Gastrocnemius medialis (tissue), 4 donors: Measurements from ENCODE around the gene ITIH5. TPM values are rescaled to one million over a fixed set of nuclear protein-coding genes. Genes with fewer than 3 reads are reported as not detected.

Experiments
- ATAC-seq, 2 donors: fragments of 150-250 bp; one replicate each; pipeline ENCODE4 v1.9.1; 2016
- DNase-seq, 2 donors: peaks; one replicate each; pipeline ENCODE4 v3.0.0-alpha.2; 2019
- H3K27ac ChIP-seq, 4 donors: fragments of 200-600 bp; sonication (generic); 1 replicate in 1 of 4; 2 replicates in 3 of 4; pipeline ENCODE4 v1.5.1; 2016 to 2018; ENCODE audit warnings: mild to moderate bottlenecking in 2 of 4, moderate library complexity in 1 of 4
- H3K27me3 ChIP-seq, 3 donors: fragments of 200-600 bp; sonication (generic) in 2 of 3; 1 replicate in 1 of 3; 2 replicates in 2 of 3; pipeline versions ENCODE4 v1.5.1 to v1.6.0; 2016 to 2019; ENCODE audit warnings: mild to moderate bottlenecking in 1 of 3, moderate library complexity in 1 of 3
- H3K36me3 ChIP-seq, 2 donors: fragments of 200-600 bp; sonication (generic) in 1 of 2; one replicate each; pipeline ENCODE4 v1.5.1; 2017 to 2018
- H3K4me1 ChIP-seq, 2 donors: fragments of 200-600 bp; sonication (generic) in 1 of 2; one replicate each; pipeline ENCODE4 v1.5.1; 2016 to 2017; ENCODE audit warnings: mild to moderate bottlenecking in 2 of 2
- H3K4me3 ChIP-seq, 4 donors: fragments of 200-600 bp; sonication (generic) in 3 of 4; 1 replicate in 1 of 4; 2 replicates in 3 of 4; pipeline ENCODE4 v1.5.1; 2016 to 2019; ENCODE audit warnings: mild to moderate bottlenecking in 2 of 4
- H3K9me3 ChIP-seq, 3 donors: fragments of 200-600 bp; sonication (generic) in 2 of 3; 1 replicate in 1 of 3; 2 replicates in 2 of 3; pipeline ENCODE4 v1.5.1; 2016 to 2019
- CTCF ChIP-seq, 5 experiments: fragments of 450-650 bp in 3 of 5; fragments of 200-600 bp in 2 of 5; sonication (generic) in 2 of 5; IDR thresholded peaks in 4 of 5; conservative IDR thresholded peaks in 1 of 5; 1 replicate in 4 of 5; 2 replicates in 1 of 5; pipeline ENCODE4 v1.5.1; 2016 to 2019; ENCODE audit warnings: antibody characterized with exemption in 5 of 5, mild to moderate bottlenecking in 3 of 5, moderate library complexity in 3 of 5
- POLR2A ChIP-seq, 2 donors: fragments of 450-650 bp; IDR thresholded peaks; one replicate each; pipeline ENCODE4 v1.6.1; 2017; ENCODE audit warnings: antibody characterized with exemption in 2 of 2, mild to moderate bottlenecking in 2 of 2, moderate library complexity in 2 of 2
- in situ Hi-C, 4 donors: fragments of 200-750 bp; cut with MboI; loops; one replicate each; pipeline versions ENCODE4 v1.15.0 to v1.8.0; 2017; ENCODE audit warnings: low sequenced_read_pairs in 4 of 4
- intact Hi-C: fragments of 100-400 bp; cut with DNase I; formaldehyde crosslinking; loops from one replicate; pipeline ENCODE4 v1.15.1; 2023; ENCODE audit warnings: low total_unique reads
- total RNA-seq, 4 donors: library from RNA; depleted of rRNA; stranded (reverse); fragments of >200 nt; gene quantifications; one replicate each; pipeline versions ENCODE4 v1.1.0 to v1.2.3, GENCODE V29; 2016

Gene ITIH5
- total RNA-seq, 4 donors from 2014 or later = 3.9 to 14.0 (median 6.9) TPM

- in situ Hi-C loops = no loop called here
- H3K27ac ChIP-seq = no peak overlapping the region
- intact Hi-C loops = no loop called here
Observed at GRCh38 chr10:7538970-7539654, 127.7 kb downstream of the ITIH5 start.

GRCh38 chr10:7537126-7537525, 129.6 kb downstream of the ITIH5 start:
- in situ Hi-C loops (no loop called here), intact Hi-C loops (no loop called here)
- Histone ChIP-seq H3K9me3 (no peaks in the 10 kb centered on the region), H3K27ac (no peak overlapping the region), H3K4me1 (peaks cover 0 to 3% of the 10 kb centered on the region in 2 donors), H3K36me3 (no peaks in the 10 kb centered on the region), H3K4me3 (no peak overlapping the region), H3K27me3 (peaks cover 0 to 4% (median 3%) of the 10 kb centered on the region in 3 donors)
- TF ChIP-seq POLR2A (IDR thresholded peaks at IDR 0.05) (no peak), CTCF (IDR thresholded peaks at IDR 0.05 in 4 of 5, conservative IDR thresholded peaks at IDR 0.05 in 1 of 5) (no peak)
- no peak for DNase-seq
- ATAC-seq = no peak

More at GRCh38 chr10:7538970-7539654, 127.7 kb downstream of the ITIH5 start:
- no peak for DNase-seq
- Histone ChIP-seq H3K27me3 (peaks cover 0 to 4% (median 3%) of the 10 kb centered on the region in 3 donors), H3K9me3 (no peaks in the 10 kb centered on the region), H3K4me1 (peaks cover 0 to 3% of the 10 kb centered on the region in 2 donors), H3K4me3 (no peak overlapping the region), H3K36me3 (no peaks in the 10 kb centered on the region)
- no peak for TF ChIP-seq POLR2A (IDR thresholded peaks at IDR 0.05)
- no peak for TF ChIP-seq CTCF (IDR thresholded peaks at IDR 0.05 in 4 of 5, conservative IDR thresholded peaks at IDR 0.05 in 1 of 5)
- ATAC-seq = no peak

- ATAC-seq = no peak
- Histone ChIP-seq H3K27ac (no peak overlapping the region), H3K27me3 (peaks cover 0 to 4% (median 3%) of the 10 kb centered on the region in 3 donors), H3K4me3 (no peak overlapping the region), H3K9me3 (no peaks in the 10 kb centered on the region), H3K4me1 (no peaks in the 10 kb centered on the region), H3K36me3 (no peaks in the 10 kb centered on the region)
- intact Hi-C loops (no loop called here), in situ Hi-C loops (no loop called here)
- no peak for TF ChIP-seq POLR2A (IDR thresholded peaks at IDR 0.05)
- TF ChIP-seq CTCF (IDR thresholded peaks at IDR 0.05 in 4 of 5, conservative IDR thresholded peaks at IDR 0.05 in 1 of 5) = no peak
- no peak for DNase-seq
Observed at GRCh38 chr10:7534480-7534852, 132.3 kb downstream of the ITIH5 start.

GRCh38 chr10:7533657-7534479, 132.9 kb downstream of the ITIH5 start:
- H3K9me3 ChIP-seq = no peaks in the 10 kb centered on the region
- no peak for ATAC-seq
- in situ Hi-C loops = no loop called here
- H3K27me3 ChIP-seq = peaks cover 0 to 4% (median 3%) of the 10 kb centered on the region in 3 donors
- H3K27ac ChIP-seq = no peak overlapping the region
- no peaks in the 10 kb centered on the region for H3K36me3 ChIP-seq
- DNase-seq = no peak
- TF ChIP-seq POLR2A (IDR thresholded peaks at IDR 0.05) = no peak
- no peak for TF ChIP-seq CTCF (IDR thresholded peaks at IDR 0.05 in 4 of 5, conservative IDR thresholded peaks at IDR 0.05 in 1 of 5)
- H3K4me3 ChIP-seq = no peak overlapping the region
- no peaks in the 10 kb centered on the region for H3K4me1 ChIP-seq
- intact Hi-C loops = no loop called here
